Activated CD8-positive, alpha-beta memory T cell treated with anti-CD3 and anti-CD28 coated beads, Interleukin-2, amount 10 ng/mL, durations not matched to agents 7 days and 5 days (primary cell): Measurements from ENCODE around the gene GRID1. TPM values are rescaled to one million over a fixed set of nuclear protein-coding genes. Genes with fewer than 3 reads are reported as not detected.
A peak's percentile ranks its signal among the peaks of the same experiment; 100 is the strongest.

Source experiments
- ATAC-seq: fragments of 150-1000 bp; cut with Tn5 transposase; one replicate; pipeline ENCODE4 v1.10.0; 2021; ENCODE audit warnings: moderate library complexity
- CTCF ChIA-PET: fragments of 350-600 bp; sonication (Branson Sonifier 250); formaldehyde crosslinking; loops from one replicate; lab custom pipeline; 2021; ENCODE audit warnings: antibody characterized with exemption; lab: Charles Lee
- DNase-seq: peaks from one replicate; pipeline ENCODE4 v3.0.0-alpha.2; 2020
- H3K27ac Mint-ChIP-seq: one replicate; pipeline ENCODE4 v1.8.0; 2021; ENCODE audit warnings: mild to moderate bottlenecking, mixed read lengths
- H3K27me3 Mint-ChIP-seq: one replicate; pipeline ENCODE4 v1.8.0; 2021; ENCODE audit warnings: mixed read lengths
- H3K36me3 Mint-ChIP-seq: one replicate; pipeline ENCODE4 v1.8.0; 2021; ENCODE audit warnings: mild to moderate bottlenecking, mixed read lengths
- H3K4me1 Mint-ChIP-seq: one replicate; pipeline ENCODE4 v1.8.0; 2021; ENCODE audit warnings: mixed read lengths
- H3K4me3 Mint-ChIP-seq: one replicate; pipeline ENCODE4 v1.8.0; 2021; ENCODE audit warnings: mild to moderate bottlenecking, moderate library complexity, mixed read lengths
- H3K9me3 Mint-ChIP-seq: one replicate; pipeline ENCODE4 v1.8.0; 2022; ENCODE audit warnings: low read depth, mixed read lengths
- total RNA-seq, 2 experiments: library from RNA; stranded (reverse); gene quantifications; one replicate each; pipeline ENCODE4 v1.2.3, GENCODE V29; 2021

The GRID1 gene
- total RNA-seq, 2 experiments from 2014 or later: not detected

- ATAC-seq (no peak), DNase-seq (no peak)
- Mint-ChIP-seq H3K4me3 (no peak overlapping the region), H3K36me3 (no peaks in the 10 kb centered on the region), H3K9me3 (no peaks in the 10 kb centered on the region), H3K27me3 (no peaks in the 10 kb centered on the region), H3K27ac (no peak overlapping the region), H3K4me1 (peaks cover 6% of the 10 kb centered on the region)
- CTCF ChIA-PET: no interaction called here
Measured at GRCh38 chr10:86019141-86019540, 347.5 kb downstream of the GRID1 start.

DNA sequence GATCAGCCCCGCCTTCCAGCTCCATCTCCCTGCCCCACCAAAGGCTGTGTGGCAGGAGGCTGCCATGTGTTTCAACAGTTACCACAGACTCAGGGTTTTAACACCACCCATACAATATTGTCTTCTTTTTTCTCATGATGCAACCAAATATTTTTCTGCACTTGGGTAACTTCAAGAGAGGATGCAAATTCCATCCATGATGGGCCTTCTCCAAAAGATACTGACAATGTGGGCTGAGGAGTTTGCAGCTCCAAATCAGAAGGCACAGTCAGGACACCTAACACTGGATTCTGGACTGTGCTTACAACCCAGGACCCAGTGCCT is 347.9 kb downstream of the GRID1 start:
- ATAC-seq (no peak), DNase-seq (no peak)
- Mint-ChIP-seq H3K27me3 (no peaks in the 10 kb centered on the region), H3K9me3 (no peaks in the 10 kb centered on the region), H3K4me3 (no peak overlapping the region), H3K27ac (no peak overlapping the region), H3K36me3 (no peaks in the 10 kb centered on the region), H3K4me1 (peaks cover 6% of the 10 kb centered on the region)
- CTCF ChIA-PET: no interaction called here

- H3K27me3 Mint-ChIP-seq: no peaks in the 10 kb centered on the region
- DNase-seq (no peak), ATAC-seq (no peak)
- no peaks in the 10 kb centered on the region for H3K36me3 Mint-ChIP-seq
- H3K4me1 Mint-ChIP-seq: peaks cover 6% of the 10 kb centered on the region
- CTCF ChIA-PET: no interaction called here
- no peak overlapping the region for H3K27ac Mint-ChIP-seq
- H3K9me3 Mint-ChIP-seq: no peaks in the 10 kb centered on the region
- no peak overlapping the region for H3K4me3 Mint-ChIP-seq
Measured at GRCh38 chr10:86017841-86018734, 348.5 kb downstream of the GRID1 start.

DNA sequence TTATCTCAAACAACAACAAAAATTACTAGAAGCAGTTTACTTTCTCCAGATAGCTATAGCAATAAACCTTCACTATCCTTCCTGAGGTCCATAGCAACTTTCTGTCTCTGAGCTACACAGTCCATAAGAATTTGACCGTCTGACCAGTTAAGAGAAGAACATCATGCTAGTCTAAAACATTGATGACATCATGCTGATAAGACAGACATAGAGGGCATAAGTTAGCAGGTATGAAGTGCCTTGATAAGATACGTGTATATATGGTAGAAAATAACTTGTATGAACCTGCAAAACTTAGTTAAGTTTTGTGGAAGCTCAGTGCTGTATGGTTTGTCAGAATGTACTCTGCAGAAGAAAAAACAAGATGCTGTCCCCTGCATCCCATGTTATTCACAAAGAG is 353.0 kb downstream of the GRID1 start:
- CTCF ChIA-PET: no interaction called here
- no peak overlapping the region for H3K4me3 Mint-ChIP-seq
- no peaks in the 10 kb centered on the region for H3K9me3 Mint-ChIP-seq
- H3K27me3 Mint-ChIP-seq: peaks cover 15% of the 10 kb centered on the region
- DNase-seq: no peak
- H3K36me3 Mint-ChIP-seq: no peaks in the 10 kb centered on the region
- no peak for ATAC-seq
- H3K27ac Mint-ChIP-seq: no peak overlapping the region
- H3K4me1 Mint-ChIP-seq: peaks cover 6% of the 10 kb centered on the region

DNA sequence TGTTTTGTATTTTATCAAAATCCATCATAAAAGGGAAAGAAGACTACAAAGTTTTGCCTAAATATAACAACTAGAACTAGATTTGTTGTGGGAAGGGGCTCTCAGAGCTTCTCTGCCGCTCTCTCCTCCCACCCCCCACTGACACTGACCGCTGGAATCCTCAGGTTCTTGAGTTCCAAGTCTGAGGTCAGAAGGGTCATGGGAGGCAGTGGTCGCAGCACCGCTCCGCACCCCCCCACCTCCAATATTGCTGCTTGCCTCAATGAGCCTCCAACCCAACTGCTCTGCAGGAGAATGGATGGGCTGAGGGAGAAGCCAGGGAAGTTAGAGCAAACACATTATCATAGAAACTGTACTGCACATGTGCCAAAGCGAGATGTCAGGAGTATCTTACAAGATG is 359.4 kb downstream of the GRID1 start:
- Mint-ChIP-seq H3K4me3 (no peak overlapping the region), H3K36me3 (no peaks in the 10 kb centered on the region), H3K27me3 (peaks cover 23% of the 10 kb centered on the region), H3K27ac (no peak overlapping the region), H3K4me1 (no peaks in the 10 kb centered on the region), H3K9me3 (no peaks in the 10 kb centered on the region)
- CTCF ChIA-PET: no interaction called here
- ATAC-seq: no peak
- DNase-seq: no peak

- no peak overlapping the region for H3K4me3 Mint-ChIP-seq
- no peak overlapping the region for H3K27ac Mint-ChIP-seq
- ATAC-seq: no peak
- no peaks in the 10 kb centered on the region for H3K4me1 Mint-ChIP-seq
- no peak for DNase-seq
- H3K36me3 Mint-ChIP-seq: no peaks in the 10 kb centered on the region
- CTCF ChIA-PET: no interaction called here
- H3K27me3 Mint-ChIP-seq: peaks cover 27% of the 10 kb centered on the region
- no peaks in the 10 kb centered on the region for H3K9me3 Mint-ChIP-seq
Measured at GRCh38 chr10:86004337-86004736, 362.3 kb downstream of the GRID1 start.

DNA sequence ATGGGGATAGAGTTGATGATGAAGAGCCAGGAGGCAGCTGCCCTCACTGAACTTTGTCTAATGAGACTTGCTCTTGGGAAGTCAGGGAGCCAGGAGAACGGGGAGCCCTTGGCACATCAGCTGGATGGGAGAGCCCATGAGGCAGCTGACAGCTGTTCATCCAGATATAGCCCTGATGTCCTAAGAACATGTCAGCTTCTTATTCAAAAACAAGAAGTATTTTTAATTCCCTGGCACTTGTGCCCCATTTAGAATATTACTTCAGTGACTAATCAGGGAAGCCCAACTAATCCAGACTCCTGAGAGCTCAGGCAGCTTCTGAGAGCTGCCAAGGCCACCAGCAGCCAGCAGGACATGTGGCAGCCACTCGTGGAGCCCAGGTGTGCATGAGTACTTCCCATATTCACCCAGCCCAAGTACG is 363.4 kb downstream of the GRID1 start:
- peaks cover 22% of the 10 kb centered on the region for H3K27me3 Mint-ChIP-seq
- H3K4me1 Mint-ChIP-seq: no peaks in the 10 kb centered on the region
- CTCF ChIA-PET: interaction anchor here (1.4 kb wide), 1 partner anchor 9 kb away, joined by 3 read pairs; no protein-coding TSS in a partner anchor
- no peak for DNase-seq
- no peak for ATAC-seq
- H3K9me3 Mint-ChIP-seq: no peaks in the 10 kb centered on the region
- no peaks in the 10 kb centered on the region for H3K36me3 Mint-ChIP-seq
- H3K27ac Mint-ChIP-seq: no peak overlapping the region
- no peak overlapping the region for H3K4me3 Mint-ChIP-seq

DNA sequence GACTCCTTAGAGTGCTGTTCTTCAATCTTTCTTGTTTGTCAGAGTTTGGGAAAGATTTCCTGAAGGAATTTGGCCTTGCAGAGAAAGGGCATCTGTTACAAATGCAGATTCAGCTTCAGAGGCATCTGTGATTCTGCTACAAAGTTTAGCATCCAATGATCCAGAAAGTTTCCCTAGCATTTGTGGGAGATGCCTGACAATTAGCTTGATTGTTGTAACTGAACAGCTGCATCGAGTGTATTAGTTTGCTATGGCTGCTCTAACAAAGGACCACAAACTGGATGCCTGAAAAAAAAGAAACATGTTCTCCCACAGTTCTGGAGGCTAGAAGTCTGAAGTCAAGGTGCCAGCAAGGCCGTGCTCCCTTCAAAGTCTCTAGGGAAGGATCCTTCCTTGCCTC is 365.1 kb downstream of the GRID1 start:
- Mint-ChIP-seq H3K27ac (no peak overlapping the region), H3K4me3 (no peak overlapping the region), H3K4me1 (no peaks in the 10 kb centered on the region), H3K9me3 (no peaks in the 10 kb centered on the region), H3K27me3 (peaks cover 27% of the 10 kb centered on the region), H3K36me3 (no peaks in the 10 kb centered on the region)
- CTCF ChIA-PET: no interaction called here
- ATAC-seq (no peak), DNase-seq (no peak)

DNA sequence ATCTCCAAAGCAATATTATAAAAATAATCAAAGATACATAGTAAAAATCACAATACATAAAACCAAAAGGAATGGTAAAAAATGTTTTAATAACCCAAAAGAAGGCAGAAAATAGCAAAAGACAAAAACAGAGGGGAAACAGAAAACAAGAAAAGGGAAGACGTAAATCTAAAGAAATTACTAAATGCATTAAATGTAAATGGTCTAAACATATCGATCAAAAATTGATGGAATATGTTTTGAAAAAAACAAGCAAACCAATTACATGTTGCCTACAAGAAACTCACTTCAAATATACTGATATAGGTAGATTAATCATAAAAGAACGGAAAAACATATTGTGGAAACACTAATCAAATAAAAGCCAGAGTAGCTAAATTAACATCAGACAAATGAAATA is 369.1 kb downstream of the GRID1 start:
- CTCF ChIA-PET: no interaction called here
- peaks cover 30% of the 10 kb centered on the region for H3K27me3 Mint-ChIP-seq
- no peaks in the 10 kb centered on the region for H3K9me3 Mint-ChIP-seq
- DNase-seq (no peak), ATAC-seq (no peak)
- H3K4me1 Mint-ChIP-seq: no peaks in the 10 kb centered on the region
- no peak overlapping the region for H3K27ac Mint-ChIP-seq
- no peaks in the 10 kb centered on the region for H3K36me3 Mint-ChIP-seq
- no peak overlapping the region for H3K4me3 Mint-ChIP-seq

GRCh38 chr10:85995791-85996190 is 370.8 kb downstream of the GRID1 start:
- no peak for ATAC-seq
- H3K36me3 Mint-ChIP-seq: no peaks in the 10 kb centered on the region
- no peaks in the 10 kb centered on the region for H3K9me3 Mint-ChIP-seq
- no peak overlapping the region for H3K4me3 Mint-ChIP-seq
- peak; percentile 42 for DNase-seq
- no peaks in the 10 kb centered on the region for H3K4me1 Mint-ChIP-seq
- H3K27ac Mint-ChIP-seq: no peak overlapping the region
- CTCF ChIA-PET: interaction anchor here (1.1 to 1.6 kb wide), 5 partner anchors 10 to 382 kb away, joined by 3 to 4 read pairs (median 3); no protein-coding TSS in a partner anchor
- peaks cover 26% of the 10 kb centered on the region for H3K27me3 Mint-ChIP-seq

DNA sequence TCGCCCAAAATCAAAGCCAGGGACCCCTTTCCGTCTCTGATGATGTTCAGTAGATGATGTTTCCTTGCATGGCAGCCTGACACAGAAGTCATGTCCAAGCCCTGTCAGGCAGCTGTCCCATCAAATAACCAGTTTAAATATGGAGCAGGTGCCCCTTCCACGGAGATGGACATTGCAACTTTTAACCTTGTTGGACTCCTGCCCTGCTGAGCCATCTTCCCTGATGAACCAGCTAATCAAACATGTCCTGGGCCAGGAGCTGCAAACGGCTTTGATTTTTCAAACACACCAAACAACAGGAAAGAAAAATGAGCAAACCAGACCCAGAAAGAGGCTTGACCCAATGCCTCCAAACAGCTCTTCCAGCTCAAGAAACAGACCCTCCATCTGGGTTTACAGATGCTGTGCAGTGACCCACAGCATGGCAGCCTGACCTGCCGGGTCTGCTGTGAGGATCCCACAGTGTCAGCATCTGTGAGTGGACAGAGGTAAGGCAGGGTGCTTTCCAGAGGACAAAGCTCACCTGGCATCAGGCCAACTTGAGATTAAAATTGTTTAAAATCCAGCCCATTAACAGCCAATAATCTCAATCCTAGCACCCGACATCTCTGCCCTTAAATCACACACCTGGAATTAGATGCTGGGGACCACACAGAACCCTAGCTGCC is 372.6 kb downstream of the GRID1 start:
- H3K36me3 Mint-ChIP-seq: no peaks in the 10 kb centered on the region
- H3K27ac Mint-ChIP-seq: no peak overlapping the region
- ATAC-seq (no peak), DNase-seq (peak; percentile 33)
- peaks cover 18% of the 10 kb centered on the region for H3K27me3 Mint-ChIP-seq
- H3K4me3 Mint-ChIP-seq: no peak overlapping the region
- H3K9me3 Mint-ChIP-seq: no peaks in the 10 kb centered on the region
- no peaks in the 10 kb centered on the region for H3K4me1 Mint-ChIP-seq
- CTCF ChIA-PET: no interaction called here

DNA sequence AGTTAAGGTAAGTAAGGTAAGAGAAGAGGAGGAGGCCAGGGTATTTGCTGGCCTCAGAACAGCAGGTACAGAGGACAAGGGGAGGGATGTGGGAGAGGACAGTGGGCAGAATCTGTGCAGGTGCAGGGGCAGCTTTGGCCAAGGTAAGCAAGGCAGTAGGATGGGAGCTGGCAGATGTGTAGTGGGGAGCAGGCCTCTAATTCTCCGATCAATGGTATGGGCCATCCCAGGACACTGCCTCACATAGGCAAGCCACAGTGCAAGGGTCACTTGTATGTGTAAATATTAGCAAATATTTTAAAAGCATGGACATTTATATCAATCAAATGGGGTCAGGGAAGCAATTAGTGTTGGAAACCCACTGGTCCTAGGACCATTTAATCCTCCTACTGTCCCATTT is 373.5 kb downstream of the GRID1 start:
- no peaks in the 10 kb centered on the region for H3K4me1 Mint-ChIP-seq
- CTCF ChIA-PET: no interaction called here
- peaks cover 18% of the 10 kb centered on the region for H3K27me3 Mint-ChIP-seq
- H3K36me3 Mint-ChIP-seq: no peaks in the 10 kb centered on the region
- DNase-seq (no peak), ATAC-seq (no peak)
- no peak overlapping the region for H3K4me3 Mint-ChIP-seq
- H3K27ac Mint-ChIP-seq: no peak overlapping the region
- no peaks in the 10 kb centered on the region for H3K9me3 Mint-ChIP-seq

DNA sequence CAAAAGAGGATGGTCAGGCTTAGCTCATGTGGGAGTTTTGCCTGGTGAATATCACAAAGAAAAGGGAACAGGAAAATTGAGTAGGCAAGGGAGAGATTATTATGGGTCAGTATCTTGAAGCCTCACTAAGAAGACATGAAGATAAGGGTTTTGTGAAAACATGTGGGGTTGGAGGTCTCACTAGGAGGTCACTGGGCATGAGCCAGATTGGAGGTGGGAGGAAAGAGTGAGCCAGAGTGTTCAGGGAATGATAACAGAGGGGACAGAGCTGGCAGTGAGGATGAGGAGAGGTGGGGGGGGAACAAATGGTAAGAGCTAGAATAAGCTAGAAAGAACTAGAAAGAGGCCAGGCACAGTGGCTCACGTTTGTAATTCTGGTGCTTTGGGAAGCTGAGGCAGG is 374.3 kb downstream of the GRID1 start:
- CTCF ChIA-PET: no interaction called here
- Mint-ChIP-seq H3K27ac (no peak overlapping the region), H3K4me3 (no peak overlapping the region), H3K36me3 (no peaks in the 10 kb centered on the region), H3K27me3 (peaks cover 13% of the 10 kb centered on the region), H3K9me3 (no peaks in the 10 kb centered on the region), H3K4me1 (no peaks in the 10 kb centered on the region)
- DNase-seq (no peak), ATAC-seq (no peak)

DNA sequence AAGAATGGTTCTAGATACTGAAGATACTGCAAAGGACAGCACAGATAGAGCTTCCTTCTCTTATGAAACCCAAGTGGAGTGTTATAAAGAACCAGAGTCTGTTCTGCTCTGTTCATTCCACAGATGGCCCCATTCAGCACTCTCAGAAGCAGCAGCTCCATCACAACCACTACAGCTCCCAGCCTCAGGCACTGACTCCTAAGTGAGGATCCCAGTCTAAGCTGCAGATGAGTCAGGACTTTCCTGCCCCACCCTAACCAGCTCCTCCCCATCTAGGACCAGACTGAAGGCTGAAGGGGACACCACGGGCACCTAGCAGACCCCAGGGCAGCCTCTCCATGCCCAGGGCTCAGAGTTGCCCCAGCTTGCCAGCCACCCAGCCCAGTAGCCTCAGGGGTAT is 379.8 kb downstream of the GRID1 start:
- no peaks in the 10 kb centered on the region for H3K4me1 Mint-ChIP-seq
- H3K36me3 Mint-ChIP-seq: no peaks in the 10 kb centered on the region
- H3K9me3 Mint-ChIP-seq: no peaks in the 10 kb centered on the region
- peaks cover 4% of the 10 kb centered on the region for H3K27me3 Mint-ChIP-seq
- ATAC-seq (no peak), DNase-seq (no peak)
- CTCF ChIA-PET: interaction anchor here (0.9 kb wide), 1 partner anchor 8 kb away, joined by 3 read pairs; no protein-coding TSS in a partner anchor
- no peak overlapping the region for H3K27ac Mint-ChIP-seq
- H3K4me3 Mint-ChIP-seq: no peak overlapping the region
